Neuron (in vitro differentiated cells): ENCODE measurements around the gene ERFL.

Experiments used
- H2AFZ ChIP-seq: one replicate; pipeline ENCODE4 v1.6.1; 2013; ENCODE audit warnings: low read depth, mild to moderate bottlenecking, inconsistent platforms, low read length, moderate library complexity
- H3K27me3 ChIP-seq: one replicate; pipeline ENCODE4 v1.6.1; 2013; ENCODE audit warnings: low read length; ENCODE audit not compliant: insufficient read depth
- H3K36me3 ChIP-seq: one replicate; pipeline ENCODE4 v1.6.1; 2013; ENCODE audit warnings: low read length; ENCODE audit not compliant: insufficient read depth
- H3K4me1 ChIP-seq: one replicate; pipeline ENCODE4 v1.6.1; 2013; ENCODE audit warnings: low read length; ENCODE audit not compliant: insufficient read depth
- H3K4me3 ChIP-seq: 2 replicates; pipeline ENCODE4 v1.5.1; 2013; ENCODE audit warnings: mild to moderate bottlenecking, low read length, moderate library complexity
- H3K9me3 ChIP-seq: one replicate; pipeline ENCODE4 v1.6.1; 2013; ENCODE audit warnings: low read length

The ERFL gene

DNA sequence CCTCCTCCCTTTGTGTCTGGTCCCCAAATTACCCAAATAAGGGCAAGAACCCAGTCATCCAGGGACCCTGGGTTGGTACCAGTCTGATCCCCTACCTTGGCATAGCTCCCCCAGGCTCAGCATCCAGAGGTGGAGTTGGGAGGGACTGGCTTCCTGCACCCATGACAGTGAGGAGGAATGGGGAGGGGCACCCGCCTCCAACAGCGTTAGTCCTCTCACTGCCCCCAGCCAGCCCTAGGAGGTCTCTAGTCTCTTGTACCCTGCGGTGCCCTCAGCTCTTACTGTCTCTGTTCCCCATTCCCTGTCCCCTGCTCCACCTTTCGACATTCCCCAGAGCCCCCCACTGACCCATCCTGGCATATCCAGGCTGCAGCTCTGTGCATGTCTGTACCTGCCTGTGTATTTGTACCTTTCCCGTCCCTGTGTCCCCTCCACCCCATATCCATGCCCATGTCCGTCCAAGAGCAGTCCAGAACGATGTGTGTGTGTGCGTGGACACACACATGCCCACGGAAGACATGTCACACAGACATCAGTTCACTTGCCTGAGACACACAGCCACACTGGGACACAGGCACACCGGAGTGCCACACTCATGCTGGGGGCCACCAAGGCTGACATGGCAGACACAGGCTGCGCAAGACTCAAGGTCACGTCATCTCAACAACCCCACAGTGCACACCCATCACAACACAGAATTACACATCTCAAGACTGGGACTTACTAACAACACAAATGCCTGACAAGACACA lies 17.8 kb downstream of the ERFL start:
- H3K9me3 ChIP-seq: no peaks in the 10 kb centered on the region
- H2AFZ ChIP-seq: no peak overlapping the region
- no peak overlapping the region for H3K4me3 ChIP-seq
- H3K4me1 ChIP-seq: no peaks in the 10 kb centered on the region
- peaks cover 36% of the 10 kb centered on the region for H3K27me3 ChIP-seq
- peaks cover under 1% of the 10 kb centered on the region for H3K36me3 ChIP-seq

DNA sequence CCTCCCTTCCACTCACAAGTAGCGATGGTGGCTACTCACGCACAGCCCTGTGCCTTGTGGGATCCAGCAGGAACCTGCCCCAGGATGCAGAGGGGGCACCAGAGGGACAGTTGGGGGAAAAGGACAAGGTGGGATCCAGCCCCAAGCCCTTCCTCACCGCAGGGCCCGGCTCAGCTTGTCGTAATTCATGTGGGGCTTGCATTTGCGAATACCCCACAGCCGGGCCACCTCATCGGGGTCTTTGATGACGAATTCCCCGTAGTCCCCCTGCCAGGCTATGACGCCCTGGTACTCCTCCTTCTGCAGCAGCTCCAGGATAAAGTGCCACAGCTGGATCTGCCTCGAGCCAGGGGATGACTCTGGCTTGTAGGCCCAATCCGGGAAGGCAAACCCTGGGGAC lies 18.5 kb downstream of the ERFL start:
- Histone ChIP-seq H3K4me3 (no peak overlapping the region), H3K27me3 (peaks cover 32% of the 10 kb centered on the region)

DNA sequence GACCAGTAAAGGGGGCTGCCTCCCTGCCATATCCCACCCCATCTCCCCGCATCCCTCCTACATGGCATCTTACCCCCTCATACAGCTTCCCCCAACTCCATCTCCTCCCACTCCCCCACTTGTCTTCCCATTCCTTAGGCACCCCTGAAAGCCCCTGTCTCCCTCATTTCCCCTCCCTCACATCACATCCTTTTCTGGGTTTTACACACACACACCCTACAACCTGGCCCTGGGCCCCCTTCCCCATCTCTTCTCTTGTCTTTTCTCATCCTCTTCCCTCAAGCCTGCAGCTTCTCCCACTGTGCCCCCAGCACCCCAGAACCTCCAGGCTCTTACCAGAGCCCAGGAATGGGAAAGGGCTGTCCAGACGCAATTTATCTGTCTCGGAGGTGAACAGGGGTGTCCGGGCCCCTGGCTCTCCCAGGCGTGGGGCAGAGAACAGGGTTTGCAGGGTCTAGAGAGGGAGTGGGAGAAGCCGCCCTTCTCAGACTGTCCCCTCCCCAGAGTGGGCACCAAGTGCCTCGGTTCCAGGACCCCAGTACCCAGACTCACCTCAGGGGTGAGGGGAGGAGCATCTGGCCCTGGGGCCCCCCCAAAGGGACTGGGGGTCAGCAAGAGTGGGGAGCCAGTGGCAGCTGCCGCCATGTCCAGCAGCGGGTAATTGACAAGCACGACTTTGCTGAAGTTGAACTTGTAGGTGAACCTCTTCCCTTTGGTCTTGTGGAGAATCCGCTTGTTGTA lies 19.4 kb downstream of the ERFL start:
- H3K36me3 ChIP-seq: peaks cover 10% of the 10 kb centered on the region
- peaks cover 26% of the 10 kb centered on the region for H3K27me3 ChIP-seq
- no peaks in the 10 kb centered on the region for H3K9me3 ChIP-seq
- H2AFZ ChIP-seq: no peak overlapping the region
- no peak overlapping the region for H3K4me3 ChIP-seq
- no peaks in the 10 kb centered on the region for H3K4me1 ChIP-seq

More for the DNA sequence above, 18.5 kb downstream of the ERFL start:
- peaks cover 4% of the 10 kb centered on the region for H3K36me3 ChIP-seq
- no peaks in the 10 kb centered on the region for H3K4me1 ChIP-seq
- H2AFZ ChIP-seq: no peak overlapping the region
- no peaks in the 10 kb centered on the region for H3K9me3 ChIP-seq

DNA sequence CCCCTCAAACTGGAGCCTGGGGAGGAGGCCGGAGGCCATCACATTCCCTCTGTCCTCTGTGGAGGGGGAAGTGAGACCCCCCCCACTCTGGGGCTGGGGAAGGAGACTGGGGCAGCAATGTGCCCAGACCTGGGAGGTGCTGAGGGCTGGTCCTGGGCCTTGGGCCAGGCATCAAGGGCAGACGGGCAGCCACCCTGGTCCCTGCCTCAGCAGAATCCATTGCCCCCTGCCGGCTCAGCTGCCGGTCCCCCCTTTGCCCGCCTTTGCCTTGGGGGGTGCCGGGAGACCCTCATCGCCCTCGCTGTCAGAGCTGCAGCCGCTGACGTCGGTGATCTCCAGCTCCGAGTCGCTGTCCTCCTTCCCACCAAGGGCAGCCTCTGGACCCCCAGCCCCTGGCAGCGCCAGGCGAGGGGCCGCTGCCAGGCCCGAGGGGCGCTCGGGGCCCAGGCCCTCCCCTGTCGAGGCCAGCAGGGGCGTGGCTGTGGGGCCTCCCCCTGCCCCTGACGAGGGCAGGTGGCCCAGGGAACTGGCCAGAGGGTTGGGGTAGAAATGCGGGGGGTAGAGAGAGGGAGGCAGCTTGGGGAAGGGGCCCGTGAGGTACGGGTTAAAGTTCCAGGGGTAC lies 20.1 kb downstream of the ERFL start:
- Histone ChIP-seq H3K9me3 (no peaks in the 10 kb centered on the region), H3K4me1 (no peaks in the 10 kb centered on the region), H3K36me3 (peaks cover 18% of the 10 kb centered on the region), H3K4me3 (no peak overlapping the region), H3K27me3 (peaks cover 20% of the 10 kb centered on the region), H2AFZ (no peak overlapping the region)

DNA sequence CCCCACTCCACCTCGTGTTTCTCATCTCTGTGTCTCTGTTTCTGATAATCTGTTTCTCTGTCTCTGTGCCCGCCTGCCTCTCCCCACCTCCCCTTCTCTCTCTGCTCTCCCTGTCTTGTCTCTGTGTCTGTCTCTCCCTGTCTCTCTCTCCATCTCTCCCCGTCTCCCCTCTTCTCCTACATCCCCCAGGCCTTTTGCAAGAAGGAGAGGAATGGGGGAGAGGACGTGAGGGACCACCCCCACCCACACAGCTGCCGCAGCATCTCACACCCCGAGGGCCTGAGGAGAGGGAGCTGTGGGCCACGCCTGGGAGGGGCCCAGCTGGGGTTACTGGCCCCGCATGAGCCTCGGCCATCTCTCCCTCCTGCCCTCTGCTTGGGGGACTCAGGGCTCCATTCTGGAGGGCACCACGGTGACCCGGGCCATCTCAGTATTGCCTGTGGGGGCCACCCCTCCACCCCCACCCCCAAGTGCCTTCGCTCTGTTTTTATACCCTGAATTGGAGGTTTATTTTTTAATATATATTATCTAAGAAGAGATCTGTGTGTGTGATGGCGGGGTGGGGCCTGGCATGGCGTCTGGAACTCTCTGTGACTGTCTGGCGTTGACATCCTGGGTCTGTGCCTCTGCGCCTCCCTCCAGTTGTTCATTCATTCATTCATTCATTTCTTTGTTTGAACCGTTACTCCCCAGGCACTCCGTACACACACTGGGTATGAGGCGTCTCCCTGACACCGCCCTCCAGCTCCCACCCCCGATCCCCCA lies 21.2 kb downstream of the ERFL start:
- Histone ChIP-seq H3K4me3 (no peak overlapping the region), H3K4me1 (no peaks in the 10 kb centered on the region), H2AFZ (no peak overlapping the region), H3K27me3 (peaks cover 13% of the 10 kb centered on the region), H3K36me3 (peaks cover 26% of the 10 kb centered on the region), H3K9me3 (no peaks in the 10 kb centered on the region)

DNA sequence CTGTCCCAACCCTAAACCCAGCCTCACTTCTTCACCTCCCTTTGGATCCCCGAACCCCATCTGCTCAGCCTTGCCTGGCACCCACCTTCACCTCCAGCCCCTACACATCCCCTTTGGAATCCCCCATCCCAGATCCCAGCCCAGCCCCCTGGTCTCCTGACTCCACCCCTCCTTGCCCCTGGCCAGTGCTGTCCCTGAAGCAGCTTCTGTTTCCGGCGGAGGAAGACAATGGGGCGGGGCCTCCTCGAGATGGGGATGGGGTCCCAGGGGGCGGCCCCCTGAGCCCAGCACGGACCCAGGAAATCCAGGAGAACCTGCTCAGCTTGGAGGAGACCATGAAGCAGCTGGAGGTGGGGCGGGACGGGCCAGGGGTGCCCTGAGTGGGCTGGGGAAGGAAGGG lies 22.0 kb downstream of the ERFL start:
- no peak overlapping the region for H2AFZ ChIP-seq
- peaks cover 34% of the 10 kb centered on the region for H3K36me3 ChIP-seq
- no peak overlapping the region for H3K4me3 ChIP-seq
- peaks cover 5% of the 10 kb centered on the region for H3K27me3 ChIP-seq
- H3K4me1 ChIP-seq: no peaks in the 10 kb centered on the region
- no peaks in the 10 kb centered on the region for H3K9me3 ChIP-seq

DNA sequence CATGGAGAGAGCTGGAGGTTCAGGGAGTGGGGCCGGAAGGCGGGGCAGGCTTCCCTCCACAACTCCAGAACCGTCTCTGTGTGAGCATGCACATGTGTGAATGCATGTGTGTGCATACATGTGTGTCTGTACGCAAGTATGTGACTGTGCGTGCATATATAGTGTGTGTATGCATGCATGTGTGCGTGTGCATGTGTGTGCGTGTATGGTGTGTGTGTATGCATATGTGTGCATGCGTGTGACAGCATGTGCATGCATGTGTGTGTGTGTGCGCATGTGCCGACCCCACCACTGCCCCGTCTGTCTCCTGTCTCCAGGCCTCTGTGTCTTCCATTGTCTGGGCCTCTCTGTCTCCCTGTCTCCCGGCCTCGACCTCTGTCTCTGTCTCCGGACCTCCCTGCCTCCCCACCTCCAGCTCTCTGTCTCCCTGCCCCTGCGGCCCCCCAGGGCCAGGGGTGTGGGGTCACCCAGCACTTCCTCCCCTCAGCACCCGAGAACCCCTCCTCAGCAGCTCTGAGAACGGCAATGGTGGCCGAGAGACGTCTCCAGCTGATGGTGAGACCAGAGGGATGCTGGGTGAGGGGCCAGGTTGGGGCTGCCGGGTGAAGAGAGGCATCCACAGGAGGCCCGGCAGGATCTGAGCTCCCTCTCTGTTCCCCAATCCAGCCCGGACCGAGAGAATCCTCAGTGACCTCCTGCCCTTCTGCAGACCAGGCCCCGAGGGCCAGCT lies 22.8 kb downstream of the ERFL start:
- no peaks in the 10 kb centered on the region for H3K27me3 ChIP-seq
- H3K4me3 ChIP-seq: no peak overlapping the region
- no peak overlapping the region for H2AFZ ChIP-seq
- no peaks in the 10 kb centered on the region for H3K9me3 ChIP-seq
- H3K36me3 ChIP-seq: peaks cover 34% of the 10 kb centered on the region
- H3K4me1 ChIP-seq: no peaks in the 10 kb centered on the region

DNA sequence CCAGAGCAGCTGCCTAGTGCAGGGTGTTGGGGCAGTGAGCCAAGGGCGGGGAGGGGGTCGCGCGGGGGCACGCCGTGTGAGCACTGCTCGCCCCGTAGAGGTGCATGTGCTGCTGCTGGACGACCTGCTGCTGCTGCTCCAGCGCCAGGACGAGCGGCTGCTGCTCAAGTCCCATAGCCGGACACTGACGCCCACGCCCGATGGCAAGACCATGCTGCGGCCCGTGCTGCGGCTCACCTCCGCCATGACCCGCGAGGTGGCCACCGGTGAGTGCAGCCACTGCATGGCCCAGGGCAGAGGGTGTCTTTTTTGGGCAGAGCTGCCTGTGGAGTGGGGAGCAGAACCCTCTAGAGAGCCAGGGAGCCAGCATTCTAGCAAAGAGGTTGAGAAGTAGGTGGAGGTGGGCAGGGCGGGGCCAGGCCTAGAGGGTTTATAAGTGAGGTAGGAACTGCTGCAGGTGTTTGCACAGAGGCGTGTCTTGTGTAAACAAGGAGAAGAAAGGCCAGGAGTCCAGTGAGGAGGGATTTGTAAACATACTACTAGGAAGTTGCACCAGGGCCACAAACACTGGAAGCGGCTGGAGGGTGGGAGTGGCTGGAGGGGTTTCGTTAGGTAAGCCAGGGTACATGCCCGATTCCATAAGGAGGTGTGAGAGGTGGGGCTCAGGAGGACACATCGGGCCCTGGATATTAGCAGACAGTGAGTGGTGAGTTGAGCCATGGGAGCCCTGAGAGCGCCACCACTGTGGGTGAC lies 24.0 kb downstream of the ERFL start:
- Histone ChIP-seq H3K4me3 (no peak overlapping the region), H3K9me3 (no peaks in the 10 kb centered on the region), H3K36me3 (peaks cover 34% of the 10 kb centered on the region), H2AFZ (no peak overlapping the region), H3K27me3 (no peaks in the 10 kb centered on the region), H3K4me1 (no peaks in the 10 kb centered on the region)

DNA sequence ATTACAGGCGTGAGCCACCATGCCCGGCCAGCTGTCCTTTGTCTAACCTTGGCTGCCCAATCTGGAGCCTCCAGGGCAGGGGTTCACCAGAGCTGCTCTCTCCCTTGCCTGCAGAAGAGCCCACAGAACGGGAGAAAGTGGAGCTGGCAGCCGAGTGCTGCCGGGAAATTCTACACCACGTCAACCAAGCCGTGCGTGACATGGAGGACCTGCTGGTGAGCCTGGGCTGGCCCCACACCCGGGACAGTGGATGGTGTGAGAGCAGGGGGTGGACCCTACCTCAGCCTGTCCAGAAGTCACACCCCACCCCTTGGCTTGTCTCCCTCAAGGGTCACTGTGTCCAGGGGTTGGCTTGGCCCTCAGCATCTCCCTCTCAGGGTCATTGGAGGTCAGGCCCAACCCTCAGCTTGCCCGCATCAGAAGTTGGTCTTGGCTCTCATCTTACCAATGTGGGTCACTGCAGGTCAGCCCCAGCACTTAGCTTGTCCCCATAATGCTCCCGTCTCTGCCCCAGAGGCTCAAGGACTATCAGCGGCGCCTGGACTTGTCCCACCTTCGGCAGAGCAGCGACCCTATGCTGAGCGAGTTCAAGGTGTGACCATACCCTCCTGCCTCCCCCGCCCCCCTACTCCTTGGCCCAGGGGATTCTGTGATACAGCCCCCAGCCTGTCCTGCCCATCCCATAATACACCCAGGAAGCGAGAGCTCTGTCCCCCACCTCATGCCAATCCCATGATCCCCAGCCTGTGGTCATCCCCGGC lies 24.9 kb downstream of the ERFL start:
- Histone ChIP-seq H3K4me1 (no peaks in the 10 kb centered on the region), H3K36me3 (peaks cover 35% of the 10 kb centered on the region), H3K27me3 (no peaks in the 10 kb centered on the region), H2AFZ (no peak overlapping the region), H3K9me3 (no peaks in the 10 kb centered on the region), H3K4me3 (no peak overlapping the region)

DNA sequence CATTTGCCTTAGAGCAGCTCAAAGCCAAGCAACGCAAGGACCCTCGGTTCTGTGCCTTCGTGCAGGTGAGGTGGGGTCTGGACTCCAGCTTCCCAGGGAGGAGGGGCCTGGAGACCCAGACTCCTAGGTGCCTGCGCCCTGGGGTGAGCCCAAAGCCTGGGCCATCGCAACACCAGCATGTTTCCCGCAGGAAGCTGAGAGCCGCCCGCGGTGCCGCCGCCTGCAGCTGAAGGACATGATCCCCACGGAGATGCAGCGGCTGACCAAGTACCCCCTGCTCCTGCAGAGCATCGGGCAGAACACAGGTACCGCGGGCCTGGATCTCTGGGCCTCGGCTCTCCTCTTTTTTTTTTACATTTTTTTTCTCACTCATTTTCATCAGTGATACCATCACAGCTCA lies 25.7 kb downstream of the ERFL start:
- H3K9me3 ChIP-seq: no peaks in the 10 kb centered on the region
- no peaks in the 10 kb centered on the region for H3K27me3 ChIP-seq
- no peak overlapping the region for H2AFZ ChIP-seq
- no peaks in the 10 kb centered on the region for H3K4me1 ChIP-seq
- peaks cover 40% of the 10 kb centered on the region for H3K36me3 ChIP-seq
- H3K4me3 ChIP-seq: no peak overlapping the region

DNA sequence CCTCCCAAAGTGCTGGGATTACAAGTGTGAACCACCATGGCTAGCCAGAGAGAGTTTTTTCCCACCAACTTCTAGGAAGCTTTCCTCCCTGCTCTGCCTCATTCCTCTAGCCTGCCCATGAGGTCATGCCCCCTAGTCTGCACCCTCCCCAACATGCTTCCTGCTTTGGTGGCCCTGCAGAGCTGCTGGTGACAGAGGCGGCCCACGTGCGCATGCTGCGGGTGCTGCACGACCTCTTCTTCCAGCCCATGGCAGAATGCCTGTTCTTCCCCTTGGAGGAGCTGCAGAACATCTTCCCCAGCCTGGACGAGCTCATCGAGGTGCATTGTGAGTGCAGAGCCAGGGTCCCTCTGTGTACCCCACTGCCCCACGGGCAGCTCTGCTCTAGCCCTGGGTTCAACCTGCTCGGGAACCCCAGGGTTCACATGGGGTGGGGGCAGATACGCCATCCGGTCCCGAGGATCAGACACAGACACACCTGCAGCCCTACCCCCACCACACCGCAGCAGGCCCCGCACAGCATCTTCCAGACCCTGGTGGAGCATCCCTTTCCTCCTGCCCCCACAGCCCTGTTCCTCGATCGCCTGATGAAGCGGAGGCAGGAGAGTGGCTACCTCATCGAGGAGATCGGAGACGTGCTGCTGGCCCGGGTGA lies 26.4 kb downstream of the ERFL start:
- H2AFZ ChIP-seq: no peak overlapping the region
- H3K27me3 ChIP-seq: no peaks in the 10 kb centered on the region
- H3K4me3 ChIP-seq: no peak overlapping the region
- no peaks in the 10 kb centered on the region for H3K4me1 ChIP-seq
- peaks cover 40% of the 10 kb centered on the region for H3K36me3 ChIP-seq
- no peaks in the 10 kb centered on the region for H3K9me3 ChIP-seq
